Breast epithelium (tissue), 3 donors: Measurements from ENCODE around the gene SLC17A3.

Experiments used
- POLR2A ChIP-seq: fragments of 450-650 bp; IDR thresholded peaks from one replicate; pipeline ENCODE4 v1.6.1; 2016; ENCODE audit warnings: antibody characterized with exemption, mild to moderate bottlenecking, moderate library complexity
- TF ChIP-seq, protein P1 (sequence below), 3 donors: fragments of 450-650 bp; IDR thresholded peaks; one replicate each; pipeline ENCODE4 v1.5.1; 2016 to 2017; ENCODE audit warnings: antibody characterized with exemption in 3 of 3, mild to moderate bottlenecking in 3 of 3, moderate library complexity in 3 of 3

DNA sequence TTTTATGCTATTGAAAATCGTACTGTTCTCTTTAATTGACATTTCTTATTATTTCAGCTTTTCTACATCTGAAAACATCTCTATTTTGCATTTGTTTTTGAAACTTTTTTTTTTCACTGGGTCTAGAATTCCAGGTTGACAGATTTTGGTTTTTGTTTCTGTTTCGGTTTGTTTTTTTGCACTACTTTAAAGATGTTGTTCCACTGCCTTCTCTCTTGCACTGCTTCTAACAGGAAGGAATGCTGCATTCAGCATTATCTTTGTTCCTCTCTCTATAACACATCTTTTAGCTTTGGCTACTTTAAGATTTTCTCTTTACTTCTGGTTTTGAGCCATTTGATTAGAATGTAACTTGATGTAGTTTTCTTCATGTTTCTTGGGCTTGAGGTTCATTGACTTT lies 22.1 kb downstream of the SLC17A3 start:
- TF ChIP-seq, protein P1, sequence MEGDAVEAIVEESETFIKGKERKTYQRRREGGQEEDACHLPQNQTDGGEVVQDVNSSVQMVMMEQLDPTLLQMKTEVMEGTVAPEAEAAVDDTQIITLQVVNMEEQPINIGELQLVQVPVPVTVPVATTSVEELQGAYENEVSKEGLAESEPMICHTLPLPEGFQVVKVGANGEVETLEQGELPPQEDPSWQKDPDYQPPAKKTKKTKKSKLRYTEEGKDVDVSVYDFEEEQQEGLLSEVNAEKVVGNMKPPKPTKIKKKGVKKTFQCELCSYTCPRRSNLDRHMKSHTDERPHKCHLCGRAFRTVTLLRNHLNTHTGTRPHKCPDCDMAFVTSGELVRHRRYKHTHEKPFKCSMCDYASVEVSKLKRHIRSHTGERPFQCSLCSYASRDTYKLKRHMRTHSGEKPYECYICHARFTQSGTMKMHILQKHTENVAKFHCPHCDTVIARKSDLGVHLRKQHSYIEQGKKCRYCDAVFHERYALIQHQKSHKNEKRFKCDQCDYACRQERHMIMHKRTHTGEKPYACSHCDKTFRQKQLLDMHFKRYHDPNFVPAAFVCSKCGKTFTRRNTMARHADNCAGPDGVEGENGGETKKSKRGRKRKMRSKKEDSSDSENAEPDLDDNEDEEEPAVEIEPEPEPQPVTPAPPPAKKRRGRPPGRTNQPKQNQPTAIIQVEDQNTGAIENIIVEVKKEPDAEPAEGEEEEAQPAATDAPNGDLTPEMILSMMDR (IDR thresholded peaks at IDR 0.05), result no peak
- TF ChIP-seq POLR2A, result no peak
